Brain microvascular endothelial cell (primary cell): Measurements from ENCODE around the gene CLNS1A.

Experiments
- DNase-seq: peaks from one replicate; pipeline ENCODE4 v3.0.0-alpha.2; 2020
- H3K27ac ChIP-seq: fragments of 250-450 bp; sonication (Bioruptor Pico); 2 replicates; pipeline ENCODE4 v1.5.1; 2020; ENCODE audit warnings: mild to moderate bottlenecking, moderate library complexity
- H3K27me3 ChIP-seq: fragments of 250-450 bp; sonication (Bioruptor Pico); replicated peaks from 2 replicates; pipeline ENCODE4 v1.5.1; 2020; ENCODE audit warnings: mild to moderate bottlenecking
- H3K36me3 ChIP-seq: fragments of 250-450 bp; sonication (Bioruptor Pico); replicated peaks from 2 replicates; pipeline ENCODE4 v1.5.1; 2020; ENCODE audit warnings: mild to moderate bottlenecking
- H3K4me3 ChIP-seq: 2 replicates; pipeline ENCODE4 v1.5.1; 2011; ENCODE audit warnings: low read depth, mild to moderate bottlenecking, control low read depth, low read length, moderate library complexity
- in situ Hi-C: cut with HindIII; loops from 2 replicates; pipeline ENCODE4 v1.10.0; 2017; ENCODE audit warnings: low sequenced_read_pairs, low pct_ligation_motif_present
- TF ChIP-seq, protein P1 (sequence below): IDR thresholded peaks from 2 replicates; pipeline ENCODE4 v1.5.1; 2011; ENCODE audit warnings: low read depth, mild to moderate bottlenecking, moderate library complexity, low read length, control low read depth, inconsistent platforms; ENCODE audit errors: missing control alignments

CLNS1A gene

DNA sequence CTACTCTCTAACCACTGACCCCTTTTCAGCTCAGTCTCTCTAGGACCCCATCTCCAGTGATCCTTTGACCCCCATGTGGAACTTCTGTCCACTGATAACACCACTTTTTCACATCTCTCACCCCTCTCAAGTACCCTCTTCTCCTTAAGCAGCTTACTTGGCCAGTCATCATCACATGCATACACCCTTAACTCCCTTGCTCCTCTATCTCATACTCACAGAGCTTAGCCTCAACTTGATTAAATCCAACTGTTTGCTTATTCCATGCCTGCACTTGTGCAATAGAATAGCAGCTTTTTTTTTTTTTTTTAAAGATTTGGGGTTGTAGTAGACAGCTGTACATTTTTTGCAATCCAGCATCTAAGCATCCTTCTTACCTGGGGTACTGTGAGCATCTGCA is 25.7 kb downstream of the CLNS1A start:
- Histone ChIP-seq H3K4me3 (no peak overlapping the region), H3K27me3 (no peaks in the 10 kb centered on the region), H3K36me3 (peaks cover 31% of the 10 kb centered on the region), H3K27ac (no peak overlapping the region)
- TF ChIP-seq, protein P1, sequence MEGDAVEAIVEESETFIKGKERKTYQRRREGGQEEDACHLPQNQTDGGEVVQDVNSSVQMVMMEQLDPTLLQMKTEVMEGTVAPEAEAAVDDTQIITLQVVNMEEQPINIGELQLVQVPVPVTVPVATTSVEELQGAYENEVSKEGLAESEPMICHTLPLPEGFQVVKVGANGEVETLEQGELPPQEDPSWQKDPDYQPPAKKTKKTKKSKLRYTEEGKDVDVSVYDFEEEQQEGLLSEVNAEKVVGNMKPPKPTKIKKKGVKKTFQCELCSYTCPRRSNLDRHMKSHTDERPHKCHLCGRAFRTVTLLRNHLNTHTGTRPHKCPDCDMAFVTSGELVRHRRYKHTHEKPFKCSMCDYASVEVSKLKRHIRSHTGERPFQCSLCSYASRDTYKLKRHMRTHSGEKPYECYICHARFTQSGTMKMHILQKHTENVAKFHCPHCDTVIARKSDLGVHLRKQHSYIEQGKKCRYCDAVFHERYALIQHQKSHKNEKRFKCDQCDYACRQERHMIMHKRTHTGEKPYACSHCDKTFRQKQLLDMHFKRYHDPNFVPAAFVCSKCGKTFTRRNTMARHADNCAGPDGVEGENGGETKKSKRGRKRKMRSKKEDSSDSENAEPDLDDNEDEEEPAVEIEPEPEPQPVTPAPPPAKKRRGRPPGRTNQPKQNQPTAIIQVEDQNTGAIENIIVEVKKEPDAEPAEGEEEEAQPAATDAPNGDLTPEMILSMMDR, result no peak
- in situ Hi-C loops, result no loop called here
- no peak for DNase-seq

DNA sequence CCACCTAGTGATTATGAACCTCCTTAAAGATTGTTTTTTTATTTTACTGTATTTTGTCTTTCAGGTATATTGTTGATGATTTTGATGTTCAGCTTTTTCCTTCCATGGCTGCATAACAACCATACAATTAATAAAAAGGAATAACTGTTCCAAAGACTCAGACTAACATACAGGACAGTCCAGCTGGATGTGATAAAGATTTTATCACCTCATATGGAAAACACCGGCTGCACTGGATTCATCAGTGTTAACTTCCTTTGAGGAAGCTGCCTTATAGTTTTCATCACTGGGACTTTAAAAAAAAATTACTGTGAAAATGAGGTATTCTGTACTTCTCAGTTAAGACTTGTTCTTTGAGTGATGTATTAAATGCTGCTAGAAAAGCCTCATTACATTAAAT is 28.4 kb downstream of the CLNS1A start:
- Histone ChIP-seq H3K36me3 (peaks cover 14% of the 10 kb centered on the region), H3K4me3 (no peak overlapping the region), H3K27me3 (no peaks in the 10 kb centered on the region), H3K27ac (no peak overlapping the region)
- in situ Hi-C loops, result no loop called here
- TF ChIP-seq, protein P1, result no peak
- DNase-seq, result no peak

DNA sequence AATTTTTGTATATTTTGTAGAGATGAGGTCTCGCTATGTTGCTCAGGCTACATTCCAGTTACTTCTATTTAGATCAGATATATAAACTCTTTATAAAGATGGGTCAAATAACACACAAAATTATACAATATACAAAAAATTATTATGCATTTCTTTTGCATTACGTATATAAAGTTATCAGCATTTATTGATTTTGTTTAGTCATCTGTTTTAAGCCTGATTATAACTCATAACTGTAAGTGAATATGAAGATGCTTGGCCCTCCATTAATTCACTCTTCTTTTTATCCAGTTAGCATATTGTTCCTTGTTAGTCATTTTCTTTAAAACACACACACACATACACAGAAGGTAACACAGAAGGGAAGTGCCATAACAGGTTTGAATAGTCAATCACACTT is 33.3 kb downstream of the CLNS1A start:
- TF ChIP-seq, protein P1, result no peak
- DNase-seq, result no peak

DNA sequence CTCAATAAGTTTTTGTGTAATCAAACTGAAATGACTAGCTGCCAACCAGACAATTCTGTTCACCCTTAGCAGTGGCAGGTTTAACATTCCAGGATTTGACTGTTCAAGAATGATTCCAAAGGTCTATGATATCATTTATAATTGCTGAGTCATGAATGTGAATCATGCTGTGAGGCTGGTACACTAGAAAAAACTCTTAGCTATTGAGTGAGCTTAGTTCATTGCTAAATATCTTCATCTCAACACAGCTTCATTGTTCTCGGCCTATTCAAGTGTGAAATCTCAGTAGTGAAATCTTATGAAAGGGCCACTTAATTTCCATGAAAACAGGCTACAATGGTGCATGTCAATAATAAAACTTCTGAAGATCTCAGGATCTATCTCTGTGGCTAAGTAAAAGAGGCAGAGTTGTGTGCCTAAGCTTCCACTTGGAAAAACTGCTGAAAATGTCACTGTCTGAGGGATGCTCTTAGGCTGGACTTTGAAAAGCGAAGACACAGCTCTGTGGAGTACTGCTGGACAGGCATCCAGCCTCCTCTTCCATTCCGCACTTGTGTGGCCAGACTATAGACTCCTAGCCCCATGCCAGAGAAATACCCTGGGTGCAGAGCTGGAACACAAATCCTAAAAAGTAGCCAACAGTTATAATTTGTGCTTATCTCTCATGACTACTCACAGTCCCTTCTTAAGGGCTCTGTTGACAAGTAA is 35.1 kb downstream of the CLNS1A start:
- peak overlapping the region; percentile 66 for H3K27ac ChIP-seq
- no peaks in the 10 kb centered on the region for H3K27me3 ChIP-seq
- H3K4me3 ChIP-seq, result no peak overlapping the region
- DNase-seq, result peak; percentile 69
- no peaks in the 10 kb centered on the region for H3K36me3 ChIP-seq
- TF ChIP-seq, protein P1, result no peak
- in situ Hi-C loops, result no loop called here

More for the DNA sequence above, 33.3 kb downstream of the CLNS1A start:
- Histone ChIP-seq H3K27me3 (no peaks in the 10 kb centered on the region), H3K36me3 (no peaks in the 10 kb centered on the region), H3K4me3 (no peak overlapping the region), H3K27ac (no peak overlapping the region)
- in situ Hi-C loops, result no loop called here

DNA sequence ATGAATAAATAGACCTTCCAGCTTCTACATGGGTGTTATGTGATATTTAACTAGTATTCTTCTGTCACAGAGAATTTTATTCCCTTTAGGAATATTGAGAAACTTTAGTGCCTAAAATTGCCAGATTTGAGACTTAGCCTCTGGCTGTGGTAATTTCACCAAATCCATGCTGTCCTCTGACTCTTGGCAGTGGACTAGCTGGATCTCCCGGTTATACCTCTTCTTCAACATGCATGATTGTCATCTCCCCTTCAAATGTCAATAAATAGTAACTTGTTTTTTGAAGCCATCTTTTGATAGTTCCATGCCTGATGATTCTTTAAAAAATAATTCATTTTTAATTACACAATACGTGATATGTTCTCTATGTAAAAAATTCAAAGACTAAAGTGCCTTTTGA is 39.4 kb downstream of the CLNS1A start:
- Histone ChIP-seq H3K27ac (no peak overlapping the region), H3K36me3 (no peaks in the 10 kb centered on the region), H3K4me3 (no peak overlapping the region), H3K27me3 (no peaks in the 10 kb centered on the region)
- no peak for DNase-seq
- TF ChIP-seq, protein P1, result no peak
- in situ Hi-C loops, result no loop called here

DNA sequence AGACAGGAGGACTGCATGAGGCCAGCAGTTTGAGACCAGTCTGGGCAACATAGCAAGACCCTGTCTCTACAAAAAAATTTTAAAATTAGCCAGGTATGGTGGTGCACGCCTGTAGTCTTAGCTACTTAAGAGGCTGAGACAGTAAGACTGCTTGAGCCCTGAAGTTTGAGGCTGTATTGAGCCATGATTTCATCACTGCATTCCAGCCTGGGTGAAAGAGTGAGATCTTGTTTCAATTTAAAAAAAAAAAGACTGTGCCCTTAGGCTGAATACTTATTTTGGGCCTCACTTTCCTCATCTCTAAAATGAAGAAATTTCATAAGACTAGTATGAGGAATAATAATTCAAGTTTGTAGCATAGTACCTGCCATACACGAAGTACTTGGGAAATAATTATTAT is 41.0 kb downstream of the CLNS1A start:
- Histone ChIP-seq H3K4me3 (no peak overlapping the region), H3K36me3 (no peaks in the 10 kb centered on the region), H3K27me3 (no peaks in the 10 kb centered on the region), H3K27ac (no peak overlapping the region)
- peak; percentile 18 for DNase-seq
- in situ Hi-C loops, result no loop called here
- TF ChIP-seq, protein P1, result no peak
